HG03520 (cell line): ENCODE data around the gene HIC1.
A peak's percentile ranks its signal among the peaks of the same experiment; 100 is the strongest.
"Not testable (repeated sequence)": the region's sequence is repeated elsewhere in the genome, so short reads cannot be mapped to it uniquely, and the experiment has no call there.

Experiments used
- ATAC-seq: cut with Tn5 transposase; IDR thresholded peaks from one replicate; pipeline ENCODE4 v1.9.1; 2021; ENCODE audit warnings: mild to moderate bottlenecking, moderate library complexity; ENCODE audit not compliant: unreplicated experiment

HIC1 gene

GRCh38 chr17:2054512-2055291, at the start of gene HIC1:
HIC1 (plus strand) TSS chr17:2055103; CDS start chr17:2056691, 1,588 bp downstream.
- ATAC-seq = peak; percentile 35

- ATAC-seq = no peak
Observed at GRCh38 chr17:2008332-2009126, 46.4 kb upstream of the HIC1 start.

- ATAC-seq = no peak
Observed at GRCh38 chr17:2009737-2010136, 45.2 kb upstream of the HIC1 start.

- no peak for ATAC-seq
Observed at GRCh38 chr17:2011411-2012371, 43.2 kb upstream of the HIC1 start.

- ATAC-seq = no peak
Observed at GRCh38 chr17:2012499-2012898, 42.4 kb upstream of the HIC1 start.

- ATAC-seq = not testable (repeated sequence)
Observed at GRCh38 chr17:2013220-2013993, 41.5 kb upstream of the HIC1 start.

GRCh38 chr17:2013994-2014317, 40.9 kb upstream of the HIC1 start:
- no peak for ATAC-seq

GRCh38 chr17:2015314-2015713, 39.6 kb upstream of the HIC1 start:
- no peak for ATAC-seq

- no peak for ATAC-seq
Observed at GRCh38 chr17:2016494-2016893, 38.4 kb upstream of the HIC1 start.

GRCh38 chr17:2017274-2017941, 37.5 kb upstream of the HIC1 start:
- ATAC-seq = no peak

- no peak for ATAC-seq
Observed at GRCh38 chr17:2018716-2019510, 36.0 kb upstream of the HIC1 start.

GRCh38 chr17:2019723-2020122, 35.2 kb upstream of the HIC1 start:
- ATAC-seq = no peak

- ATAC-seq = no peak
Observed at GRCh38 chr17:2020721-2021120, 34.2 kb upstream of the HIC1 start.

GRCh38 chr17:2022647-2023240, 32.2 kb upstream of the HIC1 start:
- no peak for ATAC-seq

GRCh38 chr17:2023256-2023655, 31.6 kb upstream of the HIC1 start:
- no peak for ATAC-seq

GRCh38 chr17:2023692-2024571, 31.0 kb upstream of the HIC1 start:
- ATAC-seq = no peak

GRCh38 chr17:2024572-2025219, 30.2 kb upstream of the HIC1 start:
- no peak for ATAC-seq
